ENCODE measurements around the gene CDHR1. TPM values are rescaled to one million over a fixed set of nuclear protein-coding genes. Genes with fewer than 3 reads are reported as not detected.
A peak's percentile ranks its signal among the peaks of the same experiment; 100 is the strongest.

CDHR1 gene
- total RNA-seq, 3 donors from 2014 or later, result 0.15 to 0.66 (median 0.16) TPM

- Histone ChIP-seq H3K4me1 (peaks cover 0 to 11% of the 10 kb centered on the region in 2 donors), H3K27ac (no peak overlapping the region), H3K9me3 (no peaks in the 10 kb centered on the region), H3K4me3 (no peak overlapping the region), H3K36me3 (no peaks in the 10 kb centered on the region), H3K27me3 (peaks cover 6 to 42% of the 10 kb centered on the region in 2 donors)
- no peak for TF ChIP-seq CTCF (IDR thresholded peaks at IDR 0.05)
- TF ChIP-seq POLR2A (IDR thresholded peaks at IDR 0.05), result no peak
- TF ChIP-seq POLR2AphosphoS5 (IDR thresholded peaks at IDR 0.05), result no peak
- intact Hi-C loops (cut with DNase I; ENCODE audit: low total_unique reads), result no loop called here
- DNase-seq (ENCODE audit: low spot score in 2 of 2), result no peak
Observed at GRCh38 chr10:84191106-84191505, 3.2 kb upstream of the CDHR1 start.

- TF ChIP-seq POLR2A (IDR thresholded peaks at IDR 0.05), result no peak
- TF ChIP-seq CTCF (IDR thresholded peaks at IDR 0.05), result no peak
- TF ChIP-seq POLR2AphosphoS5 (IDR thresholded peaks at IDR 0.05), result no peak
- peaks cover 0 to 11% of the 10 kb centered on the region in 2 donors for H3K4me1 ChIP-seq
- intact Hi-C loops (cut with DNase I; ENCODE audit: low total_unique reads), result no loop called here
- H3K27ac ChIP-seq, result no peak overlapping the region
- no peaks in the 10 kb centered on the region for H3K9me3 ChIP-seq
- H3K36me3 ChIP-seq, result no peaks in the 10 kb centered on the region
- H3K4me3 ChIP-seq, result no peak overlapping the region
- no peak for DNase-seq (ENCODE audit: low spot score in 2 of 2)
- H3K27me3 ChIP-seq, result peaks cover 6 to 53% of the 10 kb centered on the region in 2 donors
Observed at GRCh38 chr10:84193327-84193726, 1.0 kb upstream of the CDHR1 start.

GRCh38 chr10:84193846-84194423, 402 bp upstream of the CDHR1 start:
- no peak for TF ChIP-seq CTCF (IDR thresholded peaks at IDR 0.05)
- no peak for TF ChIP-seq POLR2A (IDR thresholded peaks at IDR 0.05)
- TF ChIP-seq POLR2AphosphoS5 (IDR thresholded peaks at IDR 0.05), result no peak
- H3K4me1 ChIP-seq, result peaks cover 0 to 11% of the 10 kb centered on the region in 2 donors
- no peak for DNase-seq (ENCODE audit: low spot score in 2 of 2)
- intact Hi-C loops (cut with DNase I; ENCODE audit: low total_unique reads), result no loop called here
- no peaks in the 10 kb centered on the region for H3K36me3 ChIP-seq
- peaks cover 6 to 50% of the 10 kb centered on the region in 2 donors for H3K27me3 ChIP-seq
- no peaks in the 10 kb centered on the region for H3K9me3 ChIP-seq
- no peak overlapping the region for H3K27ac ChIP-seq
- peak overlapping the region; percentile 36 to 70 (median 54) for H3K4me3 ChIP-seq

- intact Hi-C loops (cut with DNase I; ENCODE audit: low total_unique reads), result no loop called here
- Histone ChIP-seq H3K4me1 (peaks cover 0 to 11% of the 10 kb centered on the region in 2 donors), H3K9me3 (no peaks in the 10 kb centered on the region), H3K4me3 (peak overlapping the region in 2 of 3 donors; percentile 54 to 70), H3K27ac (no peak overlapping the region), H3K27me3 (peaks cover 6 to 49% of the 10 kb centered on the region in 2 donors), H3K36me3 (no peaks in the 10 kb centered on the region)
- DNase-seq (ENCODE audit: low spot score in 2 of 2), result no peak
- TF ChIP-seq POLR2AphosphoS5 (IDR thresholded peaks at IDR 0.05) (no peak), POLR2A (IDR thresholded peaks at IDR 0.05) (no peak), CTCF (IDR thresholded peaks at IDR 0.05) (no peak)
Observed at GRCh38 chr10:84195044-84195830, 900 bp downstream of the CDHR1 start.

- Histone ChIP-seq H3K36me3 (no peaks in the 10 kb centered on the region), H3K27me3 (peaks cover 6 to 49% of the 10 kb centered on the region in 2 donors), H3K9me3 (no peaks in the 10 kb centered on the region), H3K27ac (no peak overlapping the region), H3K4me1 (peaks cover 0 to 11% of the 10 kb centered on the region in 2 donors), H3K4me3 (no peak overlapping the region)
- TF ChIP-seq POLR2AphosphoS5 (IDR thresholded peaks at IDR 0.05), result no peak
- TF ChIP-seq CTCF (IDR thresholded peaks at IDR 0.05), result no peak
- TF ChIP-seq POLR2A (IDR thresholded peaks at IDR 0.05), result no peak
- intact Hi-C loops (cut with DNase I; ENCODE audit: low total_unique reads), result no loop called here
- no peak for DNase-seq (ENCODE audit: low spot score in 2 of 2)
Observed at GRCh38 chr10:84196083-84196482, 1.7 kb downstream of the CDHR1 start.

Data from breast epithelium (tissue), 4 donors.